ENCODE data around the gene RXFP4.

DNA sequence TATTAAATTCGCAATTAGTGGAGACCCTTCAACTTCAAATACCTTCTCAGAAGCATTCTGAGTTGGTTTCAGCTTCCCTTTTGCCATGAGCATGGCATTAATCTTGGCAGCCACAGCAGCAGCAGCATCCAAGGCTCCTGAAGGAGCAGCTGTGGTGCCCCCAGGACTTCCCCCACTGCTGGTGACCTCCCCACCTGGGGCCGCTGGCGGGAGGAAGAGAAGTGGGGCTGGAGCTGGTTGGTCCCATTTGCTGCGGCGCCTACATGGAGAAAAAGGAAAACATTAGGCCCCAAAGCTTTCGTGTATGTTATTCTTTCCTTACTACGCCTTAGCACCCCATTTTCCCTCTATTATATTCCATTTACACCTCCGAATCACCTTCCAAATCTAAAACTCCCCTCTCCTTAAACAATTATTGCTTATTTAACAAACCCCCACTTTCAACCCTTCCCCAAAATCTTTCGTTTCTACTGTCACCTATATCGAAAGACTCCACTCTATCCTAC lies 7.8 kb upstream of the RXFP4 start:
- TF ChIP-seq, protein P1, sequence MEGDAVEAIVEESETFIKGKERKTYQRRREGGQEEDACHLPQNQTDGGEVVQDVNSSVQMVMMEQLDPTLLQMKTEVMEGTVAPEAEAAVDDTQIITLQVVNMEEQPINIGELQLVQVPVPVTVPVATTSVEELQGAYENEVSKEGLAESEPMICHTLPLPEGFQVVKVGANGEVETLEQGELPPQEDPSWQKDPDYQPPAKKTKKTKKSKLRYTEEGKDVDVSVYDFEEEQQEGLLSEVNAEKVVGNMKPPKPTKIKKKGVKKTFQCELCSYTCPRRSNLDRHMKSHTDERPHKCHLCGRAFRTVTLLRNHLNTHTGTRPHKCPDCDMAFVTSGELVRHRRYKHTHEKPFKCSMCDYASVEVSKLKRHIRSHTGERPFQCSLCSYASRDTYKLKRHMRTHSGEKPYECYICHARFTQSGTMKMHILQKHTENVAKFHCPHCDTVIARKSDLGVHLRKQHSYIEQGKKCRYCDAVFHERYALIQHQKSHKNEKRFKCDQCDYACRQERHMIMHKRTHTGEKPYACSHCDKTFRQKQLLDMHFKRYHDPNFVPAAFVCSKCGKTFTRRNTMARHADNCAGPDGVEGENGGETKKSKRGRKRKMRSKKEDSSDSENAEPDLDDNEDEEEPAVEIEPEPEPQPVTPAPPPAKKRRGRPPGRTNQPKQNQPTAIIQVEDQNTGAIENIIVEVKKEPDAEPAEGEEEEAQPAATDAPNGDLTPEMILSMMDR (conservative IDR thresholded peaks at IDR 0.05): no peak
- TF ChIP-seq EZH2 (IDR thresholded peaks at IDR 0.05; ENCODE audit: low read depth): no peak
